Left colon (tissue), 2 donors: ENCODE data around the gene CDK9. TPM values are rescaled to one million over a fixed set of nuclear protein-coding genes. Genes with fewer than 3 reads are reported as not detected.
A peak's percentile ranks its signal among the peaks of the same experiment; 100 is the strongest.
"Not testable (repeated sequence)": the region's sequence is repeated elsewhere in the genome, so short reads cannot be mapped to it uniquely, and the experiment has no call there.

ENCODE experiments used
- ATAC-seq: fragments of 200-7000 bp; cut with Tn5 transposase; one replicate; pipeline ENCODE4 v1.9.1; 2020; ENCODE audit warnings: mild to moderate bottlenecking, moderate library complexity
- DNase-seq, 2 donors: peaks; one replicate each; pipeline ENCODE4 v3.0.0-alpha.2; 2020
- intact Hi-C, 2 donors: fragments of 100-400 bp; cut with DNase I in 1 of 2; cut with micrococcal nuclease in 1 of 2; formaldehyde crosslinking; loops; one replicate each; pipeline versions ENCODE4 v1.11.2 to v1.14.0; 2022; cut with DNase I, micrococcal nuclease
- total RNA-seq, 2 donors: library from RNA; stranded (reverse); fragmentation: NEBNext Ultra II Directional; extraction: Animal tissue kit (Norgen Biotek cat#: 25700); gene quantifications; one replicate each; pipeline ENCODE4 v1.2.1, GENCODE V29; 2021
- donor health status: DM: no; HTN: no; CAD: no.
- donor health status: DM: yes; HTN: yes; CAD: no.

The CDK9 gene
- total RNA-seq, 2 donors from 2014 or later = 70.4 to 87.4 TPM

DNA sequence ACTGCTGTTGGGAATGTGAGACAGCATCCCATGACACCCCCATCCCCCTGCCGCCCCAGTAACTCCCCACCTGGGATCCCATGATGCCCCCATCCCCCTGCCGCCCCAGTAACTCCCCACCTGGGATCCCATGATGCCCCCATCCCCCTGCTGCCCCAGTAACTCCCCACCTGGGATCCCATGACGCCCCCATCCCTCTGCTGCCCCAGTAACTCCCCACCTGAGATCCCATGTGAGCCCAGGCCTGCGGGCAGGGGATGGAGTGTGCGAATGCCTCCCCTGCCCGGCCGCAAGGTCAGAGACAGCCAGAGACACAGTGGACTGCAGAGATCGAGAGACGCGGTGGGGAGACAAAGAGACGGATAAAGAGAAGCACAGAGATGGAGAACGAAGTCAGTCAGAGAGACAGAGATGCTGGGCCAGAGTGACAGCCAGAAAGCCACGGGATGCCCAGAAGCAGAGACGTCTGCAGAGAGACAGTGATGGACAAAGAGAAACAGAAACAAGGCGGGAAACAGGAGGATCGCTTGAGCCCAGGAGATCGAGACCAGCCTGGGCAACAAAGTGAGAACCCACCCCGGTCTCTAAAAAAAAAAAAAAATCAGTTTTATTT lies 8.4 kb upstream of the CDK9 start:
- DNase-seq (no peak), ATAC-seq (no peak)
- intact Hi-C loops = no loop called here

DNA sequence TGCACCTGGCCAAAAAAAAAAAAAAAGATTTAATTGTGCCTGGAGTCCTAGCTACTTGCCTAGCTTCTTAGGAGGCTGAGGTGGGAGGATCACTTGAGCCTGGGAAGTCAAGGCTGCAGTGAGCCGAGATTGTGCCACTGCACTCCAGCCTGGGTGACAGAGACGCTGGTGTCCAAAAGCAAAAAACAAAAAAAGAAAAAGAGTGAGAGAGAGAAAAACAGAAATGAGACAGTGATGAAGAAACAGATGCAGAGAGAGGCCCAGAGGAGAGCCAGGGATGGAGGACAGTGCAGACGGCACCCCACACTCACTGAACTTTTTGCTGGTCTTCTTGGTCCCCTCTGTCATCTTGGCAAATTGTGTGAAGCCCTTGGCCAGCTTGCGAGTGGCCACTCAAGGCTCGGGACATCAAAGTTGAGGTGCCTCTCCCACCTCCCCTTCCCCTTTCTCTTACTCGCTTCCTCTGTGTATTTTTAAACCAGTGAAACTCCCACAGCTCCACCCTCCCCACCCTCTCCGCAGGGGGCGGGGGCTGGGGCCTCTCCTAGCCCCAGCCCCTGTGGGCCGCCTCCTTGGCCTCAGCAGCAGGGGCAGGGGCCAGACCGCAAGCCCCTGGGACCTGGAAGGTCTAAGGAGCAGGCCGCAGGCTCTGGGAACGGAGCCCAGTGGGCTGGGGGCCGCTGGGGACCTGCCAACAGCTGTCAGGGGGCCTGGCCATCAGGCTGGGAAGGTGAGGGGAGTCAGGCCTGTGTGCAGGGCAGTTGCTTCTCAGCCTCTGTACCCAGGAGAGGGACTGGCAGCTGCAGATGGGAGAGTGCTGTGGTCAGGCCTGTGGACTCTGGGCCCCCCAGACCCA lies 7.3 kb upstream of the CDK9 start, which contains the start of gene SH2D3C:
Gene SH2D3C, minus strand, starts transcription at position 387 of the 856 bp plus-strand sequence. Its CDS starts 39 bp downstream, at position 348.
- peak in 1 of 2 donors; percentile 42 for DNase-seq
- intact Hi-C loops = no loop called here
- peak; percentile 27 for ATAC-seq

DNA sequence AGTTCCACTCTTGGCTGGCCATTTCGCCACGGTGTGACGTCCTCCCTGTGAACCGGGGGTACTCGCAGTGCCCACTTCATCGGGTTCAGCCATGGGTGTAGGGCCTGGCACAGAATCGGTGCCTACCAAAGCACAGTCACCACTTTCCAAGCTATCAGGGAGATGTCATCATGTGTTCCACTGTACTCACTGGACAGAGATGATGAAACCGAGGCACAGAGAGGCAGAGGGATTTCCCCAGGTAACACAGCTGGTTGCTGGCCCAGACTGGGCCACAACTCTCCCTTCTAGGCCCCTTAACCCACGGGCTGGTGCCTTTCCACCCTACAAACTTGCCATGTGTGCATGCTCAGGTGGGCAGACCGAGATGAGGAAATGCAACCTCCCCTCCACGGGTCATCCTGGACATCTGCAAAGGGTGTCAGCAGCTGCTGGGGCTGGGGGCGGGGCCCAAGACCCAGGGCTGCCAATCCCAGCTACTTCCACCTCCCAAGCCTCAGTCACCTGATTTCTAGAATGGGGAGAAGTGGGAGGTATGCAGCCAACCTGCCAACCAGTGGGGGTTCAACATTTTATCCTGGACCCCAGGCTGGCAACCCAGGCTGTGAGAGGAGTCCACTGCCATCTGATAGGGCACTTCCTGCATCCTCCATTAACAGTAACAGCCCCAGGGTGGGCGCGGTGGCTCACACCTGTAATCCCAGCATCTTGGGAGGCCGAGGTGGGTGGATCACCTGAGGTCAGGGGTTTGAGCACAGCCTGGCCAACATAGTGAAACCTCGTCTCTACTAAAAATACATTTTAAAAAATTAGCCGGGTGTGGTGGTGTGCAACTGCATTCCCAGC lies 6.5 kb upstream of the CDK9 start:
- peak; percentile 51 to 54 for DNase-seq
- intact Hi-C loops = no loop called here
- ATAC-seq = peak; percentile 21

DNA sequence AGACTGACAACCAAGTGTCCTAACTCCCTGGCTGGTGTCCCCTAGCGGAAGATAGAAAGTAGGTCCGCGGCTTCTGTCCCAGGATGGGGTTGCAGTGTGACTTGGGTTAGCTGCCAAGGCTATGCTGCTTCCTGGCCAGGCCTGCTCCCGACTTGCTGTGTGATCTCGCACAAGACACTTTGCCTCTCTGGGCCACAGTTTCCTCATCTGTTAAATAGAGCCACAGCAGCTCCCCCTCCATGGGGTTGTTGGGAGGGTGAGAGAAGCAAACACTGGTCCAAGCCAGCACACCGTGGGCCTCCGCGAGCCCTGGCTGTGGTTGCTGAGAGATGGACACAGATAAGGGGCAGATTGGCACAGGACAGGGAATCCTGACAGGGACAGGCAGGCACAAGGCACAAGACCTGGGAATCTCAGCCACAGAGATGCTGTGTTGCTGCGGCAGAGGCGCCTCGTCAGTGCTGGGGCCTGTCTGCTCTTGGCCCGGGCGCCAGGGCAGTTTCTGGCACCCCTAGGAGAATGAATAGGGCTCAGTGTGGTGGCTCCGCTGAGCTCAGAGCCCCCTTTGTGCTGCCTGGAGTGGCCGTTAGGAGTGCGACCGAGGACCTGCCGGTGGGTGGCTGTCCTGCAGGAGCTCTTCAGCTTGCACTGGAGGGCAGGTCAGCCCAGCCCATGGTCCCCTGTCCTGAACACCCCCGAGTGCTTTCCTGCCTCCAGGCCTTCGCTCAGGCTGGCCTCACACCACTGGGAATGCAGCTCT lies 5.5 kb upstream of the CDK9 start:
- ATAC-seq = no peak
- intact Hi-C loops = loop anchor here in 1 of 2 donors (5.0 to 10.0 kb wide), 2 partner anchors 43 to 134 kb away; partner anchors contain the start of genes ST6GALNAC4 and TOR2A

DNA sequence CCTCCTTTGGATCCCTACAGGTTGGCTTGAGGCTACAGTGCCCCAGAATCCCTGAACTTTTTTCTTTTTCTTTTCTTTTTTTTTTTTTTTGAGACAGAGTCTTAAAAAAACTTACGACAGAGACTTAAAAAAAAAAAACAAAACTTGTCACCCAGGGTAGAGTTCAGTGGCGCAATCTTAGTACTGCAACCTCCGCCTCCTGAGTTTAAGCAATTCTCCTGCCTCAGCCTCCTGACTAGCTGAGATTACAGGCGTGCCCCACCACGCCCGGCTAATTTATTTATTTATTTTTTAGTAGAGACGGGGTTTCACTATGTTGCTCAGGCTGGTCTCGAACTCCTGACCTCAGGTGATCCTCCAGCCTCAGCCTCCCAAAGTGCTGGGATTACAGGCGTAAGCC lies 4.9 kb upstream of the CDK9 start:
- not testable (repeated sequence) for DNase-seq, ATAC-seq
- intact Hi-C loops = loop anchor here in 1 of 2 donors (5.0 to 10.0 kb wide), 2 partner anchors 44 to 134 kb away; partner anchors contain the start of genes ST6GALNAC4 and TOR2A

More for the DNA sequence above, 5.5 kb upstream of the CDK9 start:
- no peak for DNase-seq

DNA sequence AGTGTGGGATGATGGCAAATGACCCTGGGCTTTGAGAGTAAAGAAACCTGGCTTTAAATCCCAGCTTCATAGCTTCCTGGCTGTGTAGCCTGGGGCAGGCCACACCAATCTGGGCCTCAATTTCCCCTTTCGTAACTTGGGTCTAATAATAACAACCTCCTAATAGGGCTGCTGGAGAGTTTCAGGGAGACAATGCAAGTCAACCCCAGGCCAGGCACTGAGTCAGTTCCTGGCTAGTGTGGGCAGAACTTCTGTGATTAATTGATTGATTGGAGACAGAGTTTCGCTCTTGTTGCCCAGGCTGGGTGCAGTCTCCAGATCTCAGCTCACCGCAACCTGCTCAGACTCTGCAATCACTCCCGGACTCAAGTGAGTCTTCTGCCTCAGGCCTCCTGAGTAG lies 4.0 kb upstream of the CDK9 start:
- DNase-seq = no peak
- intact Hi-C loops = loop anchor here in 1 of 2 donors (5.0 to 10.0 kb wide), 2 partner anchors 45 to 133 kb away; partner anchors contain the start of genes ST6GALNAC4 and TOR2A
- no peak for ATAC-seq

DNA sequence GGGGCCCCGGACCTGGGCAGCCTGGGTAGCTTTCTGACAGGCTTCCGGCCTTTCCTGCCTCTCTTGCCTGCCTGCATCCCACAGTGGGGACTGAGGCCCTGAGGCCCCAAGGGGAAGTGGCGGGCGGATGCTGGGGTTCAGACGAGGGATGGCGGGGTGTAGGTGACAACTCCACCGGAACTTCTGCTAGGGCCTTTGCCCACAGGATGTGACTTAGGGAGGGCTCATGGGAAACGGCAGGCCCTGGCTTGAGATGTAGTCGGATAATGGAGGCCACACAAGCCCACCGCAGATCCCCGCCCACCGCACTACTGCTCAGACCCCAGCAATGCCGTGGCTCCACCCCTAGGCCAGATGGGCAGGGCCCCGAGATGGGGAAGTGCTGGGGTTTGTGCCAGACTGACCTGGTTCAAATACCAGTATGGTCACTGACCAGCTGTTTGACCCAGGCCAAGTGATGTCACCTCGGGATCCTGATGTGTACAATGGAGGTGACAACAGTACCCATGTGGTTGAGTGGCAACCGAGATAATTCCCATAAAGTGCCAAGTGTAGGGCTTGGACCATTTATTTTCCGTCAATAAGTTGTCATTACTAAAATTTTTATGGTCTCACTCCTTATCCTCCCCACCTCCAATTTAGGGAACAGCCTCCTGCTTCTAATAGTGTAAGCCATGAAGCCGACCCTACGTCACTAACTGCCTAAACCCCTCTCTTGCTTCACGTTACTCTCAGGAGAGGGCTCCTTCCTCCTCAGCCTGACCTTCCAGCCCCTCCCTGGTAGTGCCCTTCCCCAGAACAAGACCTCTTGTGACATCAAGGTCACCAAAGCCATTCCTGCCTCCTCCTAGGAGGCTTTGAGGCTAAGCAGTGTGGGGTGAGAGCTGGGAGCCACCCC lies 2.5 kb upstream of the CDK9 start:
- ATAC-seq (no peak), DNase-seq (peak; percentile 65 to 74)
- intact Hi-C loops = loop anchor here in 1 of 2 donors (5.0 to 10.0 kb wide), 2 partner anchors 46 to 131 kb away; partner anchors contain the start of genes ST6GALNAC4 and TOR2A

DNA sequence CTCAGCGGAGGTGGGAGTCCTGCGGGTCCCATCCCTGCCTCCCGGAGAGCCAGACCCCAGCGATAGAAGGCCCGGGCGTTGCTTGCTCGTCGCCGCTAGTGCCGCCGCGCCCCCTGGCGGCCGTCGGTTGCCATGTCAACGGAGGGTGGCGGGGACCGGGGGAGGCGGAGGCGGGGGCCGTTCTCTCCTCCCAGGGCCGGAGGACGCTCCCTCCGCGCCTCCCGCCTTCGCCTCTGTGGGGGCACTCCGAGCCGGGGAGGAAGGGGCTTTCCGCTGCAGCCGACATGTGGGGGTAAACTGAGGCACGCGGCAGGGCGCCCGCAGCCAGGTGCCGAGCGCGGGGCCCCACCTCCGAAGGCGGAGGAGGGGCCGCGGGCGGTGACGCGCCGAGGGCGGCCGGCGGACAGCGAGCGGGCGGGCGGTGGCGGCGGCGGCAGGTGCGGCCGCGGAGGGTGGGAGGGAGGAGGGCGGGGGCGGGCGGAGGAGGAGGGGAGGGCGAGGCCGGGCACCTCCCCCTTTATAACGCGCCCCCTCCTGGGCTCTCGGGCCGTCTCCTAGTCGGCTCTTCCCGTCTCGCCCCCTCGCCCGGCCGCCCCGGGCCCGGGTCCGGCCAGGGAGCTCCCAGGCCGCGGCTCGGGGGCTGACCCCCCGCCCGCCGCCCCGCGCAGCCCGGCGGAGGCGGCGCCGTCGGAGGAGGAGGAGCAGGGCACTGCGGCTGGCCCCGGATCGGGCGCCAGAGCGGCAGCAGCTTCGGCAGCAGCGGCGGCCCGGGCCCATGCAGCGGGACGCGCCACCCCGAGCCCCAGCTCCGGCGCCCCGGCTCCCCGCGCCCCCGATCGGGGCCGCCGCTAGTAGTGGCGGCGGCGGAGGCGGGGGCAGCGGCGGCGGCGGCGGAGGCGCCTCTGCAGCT lies 556 bp upstream of the CDK9 start:
- ATAC-seq (peak; percentile 75), DNase-seq (peak; percentile 78 to 89)
- intact Hi-C loops = loop anchor here in 1 of 2 donors (10.0 kb wide), 1 partner anchor 130 kb away; the partner anchor contains the start of gene ST6GALNAC4

DNA sequence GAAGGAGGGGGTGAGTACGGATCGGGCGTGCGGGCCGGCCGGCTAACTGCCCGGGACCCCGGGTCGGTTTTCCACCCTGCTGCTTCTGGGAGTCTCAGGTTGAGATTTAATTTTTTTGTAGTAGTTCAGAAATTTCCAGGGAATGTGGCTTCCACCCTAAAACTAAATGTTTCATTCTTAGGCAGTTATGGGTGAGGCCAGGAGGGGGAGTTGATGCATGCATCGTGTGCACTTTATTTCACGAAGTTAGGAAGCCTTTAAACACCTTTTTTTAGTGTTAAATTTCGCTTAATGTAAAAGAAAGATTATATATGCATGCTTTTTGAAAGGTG lies 905 bp downstream of the CDK9 start:
- intact Hi-C loops = loop anchor here in 1 of 2 donors (10.0 kb wide), 1 partner anchor 128 kb away; the partner anchor contains the start of gene ST6GALNAC4
- DNase-seq (no peak), ATAC-seq (no peak)

DNA sequence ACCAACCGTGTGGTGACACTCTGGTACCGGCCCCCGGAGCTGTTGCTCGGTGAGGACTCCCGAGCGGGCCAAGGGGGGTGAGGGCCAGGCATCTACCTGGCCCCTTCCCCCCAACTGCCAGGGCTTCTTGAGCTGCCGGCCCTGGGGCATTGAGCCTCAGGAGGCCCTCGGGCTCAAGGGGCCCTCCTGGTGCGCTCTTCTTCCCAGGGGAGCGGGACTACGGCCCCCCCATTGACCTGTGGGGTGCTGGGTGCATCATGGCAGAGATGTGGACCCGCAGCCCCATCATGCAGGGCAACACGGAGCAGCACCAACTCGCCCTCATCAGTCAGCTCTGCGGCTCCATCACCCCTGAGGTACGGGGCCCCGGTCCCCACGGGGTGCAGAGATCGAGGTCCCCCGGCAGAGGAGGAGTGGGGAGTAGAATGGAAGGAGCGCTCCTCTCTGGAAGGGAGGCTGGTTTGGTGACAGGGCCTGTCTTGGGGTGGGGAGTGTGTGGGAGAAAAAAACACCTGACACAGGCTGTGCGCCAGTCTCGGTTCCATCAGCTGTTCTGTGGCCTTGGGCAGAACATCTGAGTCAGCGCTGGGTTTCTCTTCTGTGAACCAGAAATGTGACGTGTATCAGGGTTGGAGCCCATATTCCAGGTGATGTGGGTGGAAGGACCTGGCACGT lies 2.6 kb downstream of the CDK9 start:
- DNase-seq = no peak
- intact Hi-C loops = loop anchor here in 1 of 2 donors (10.0 kb wide), 1 partner anchor 126 kb away; the partner anchor contains the start of gene ST6GALNAC4
- ATAC-seq = no peak

DNA sequence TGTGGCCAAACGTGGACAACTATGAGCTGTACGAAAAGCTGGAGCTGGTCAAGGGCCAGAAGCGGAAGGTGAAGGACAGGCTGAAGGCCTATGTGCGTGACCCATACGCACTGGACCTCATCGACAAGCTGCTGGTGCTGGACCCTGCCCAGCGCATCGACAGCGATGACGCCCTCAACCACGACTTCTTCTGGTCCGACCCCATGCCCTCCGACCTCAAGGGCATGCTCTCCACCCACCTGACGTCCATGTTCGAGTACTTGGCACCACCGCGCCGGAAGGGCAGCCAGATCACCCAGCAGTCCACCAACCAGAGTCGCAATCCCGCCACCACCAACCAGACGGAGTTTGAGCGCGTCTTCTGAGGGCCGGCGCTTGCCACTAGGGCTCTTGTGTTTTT lies 3.3 kb downstream of the CDK9 start:
- intact Hi-C loops = loop anchor here in 1 of 2 donors (10.0 kb wide), 1 partner anchor 126 kb away; the partner anchor contains the start of gene ST6GALNAC4
- DNase-seq = no peak
- no peak for ATAC-seq

DNA sequence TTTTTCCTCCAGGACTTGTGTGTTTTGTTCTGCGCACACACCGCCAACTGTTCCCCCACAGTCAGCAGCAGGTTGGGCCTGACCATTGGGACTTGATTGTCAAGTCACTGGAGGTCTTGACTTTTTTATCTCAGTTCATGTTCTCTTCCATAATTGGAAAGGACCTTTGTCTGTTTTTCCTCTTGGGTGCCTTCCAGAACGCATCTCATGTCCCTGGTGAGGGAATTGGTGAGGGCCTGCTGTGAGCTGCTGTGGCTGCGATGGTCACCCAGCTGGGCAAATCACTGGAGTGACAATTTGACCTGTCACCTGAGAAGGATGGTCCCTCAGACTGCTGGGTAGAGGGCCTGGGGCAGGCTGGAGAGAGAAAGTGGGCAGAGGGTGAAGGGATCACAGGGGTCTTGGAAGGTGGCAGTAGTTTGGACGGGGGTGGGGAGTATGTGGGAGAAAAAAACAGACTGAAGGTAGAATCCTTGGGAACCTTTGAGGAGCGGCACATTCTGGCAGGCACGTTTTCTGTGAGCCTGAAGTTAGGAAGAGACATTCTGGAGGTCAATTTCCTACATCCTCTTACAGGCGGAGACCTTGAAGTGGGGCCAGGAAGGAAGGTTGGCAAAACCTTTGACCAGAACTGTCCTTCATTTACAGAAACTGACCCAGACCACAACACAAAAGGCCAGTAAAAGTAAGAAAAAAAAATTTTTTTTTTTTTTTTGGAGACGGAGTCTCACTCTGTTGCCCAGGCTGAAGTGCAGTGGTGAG lies 4.4 kb downstream of the CDK9 start:
- DNase-seq (no peak), ATAC-seq (no peak)
- intact Hi-C loops = loop anchor here in 1 of 2 donors (10.0 kb wide), 1 partner anchor 85 kb away; the partner anchor contains the start of gene AK1

DNA sequence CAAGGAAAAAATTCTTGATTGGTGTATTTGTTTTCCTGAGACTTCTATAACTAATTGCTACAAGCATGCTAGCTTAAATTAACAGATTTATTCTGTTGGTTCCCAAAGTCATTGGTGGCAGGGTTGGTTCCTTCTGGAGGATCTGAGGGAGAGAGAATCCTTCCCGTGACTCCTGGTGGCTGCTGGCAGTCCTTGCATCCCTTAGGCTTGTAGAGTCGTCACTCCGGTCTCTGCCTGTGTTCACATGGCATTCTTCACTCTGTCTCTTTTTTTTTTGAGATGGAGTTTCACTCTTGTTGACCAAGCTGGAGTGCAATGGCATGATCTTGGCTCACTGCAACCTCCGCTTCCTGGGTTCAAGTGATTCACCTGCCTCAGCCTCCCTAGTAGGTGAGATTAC lies 5.3 kb downstream of the CDK9 start:
- ATAC-seq (no peak), DNase-seq (no peak)
- intact Hi-C loops = loop anchor here in 1 of 2 donors (10.0 kb wide), 1 partner anchor 84 kb away; the partner anchor contains the start of gene AK1

DNA sequence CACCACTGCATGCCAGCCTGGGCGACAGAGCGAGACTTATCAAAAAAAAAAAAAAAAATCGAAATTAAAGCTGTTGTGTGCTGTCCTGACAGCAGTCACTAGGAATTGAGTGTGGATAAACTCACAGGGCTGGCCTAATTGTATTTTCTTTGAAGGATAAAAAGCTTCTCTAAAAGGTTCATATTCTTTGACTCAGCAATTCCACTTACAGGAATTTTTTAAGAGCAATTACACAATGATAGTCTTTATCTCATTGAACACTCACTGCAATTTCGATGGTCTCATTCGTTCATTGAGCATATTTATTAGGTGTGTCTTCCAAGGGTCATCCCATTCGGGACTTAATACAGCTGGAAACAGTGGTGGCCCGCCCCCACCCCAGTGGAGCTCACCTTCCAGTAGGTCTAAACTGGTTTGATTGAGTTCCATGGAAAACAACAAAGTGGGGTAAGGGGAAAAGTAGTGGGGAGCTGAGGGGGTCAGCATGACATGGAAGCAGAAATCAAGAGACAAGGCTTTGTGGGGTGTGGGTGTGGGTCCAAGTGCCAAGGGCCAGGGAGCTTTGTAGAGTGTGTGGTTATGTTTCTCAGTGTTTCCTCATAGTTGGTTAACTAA lies 6.7 kb downstream of the CDK9 start:
- no peak for ATAC-seq
- intact Hi-C loops = loop anchor here in 1 of 2 donors (10.0 kb wide), 1 partner anchor 82 kb away; the partner anchor contains the start of gene AK1
- no peak for DNase-seq
